22Rv1 (cell line): Measurements from ENCODE around the gene PDGFD.

Source experiments
- H3K27ac ChIP-seq: fragments of 450-650 bp; 2 replicates; pipeline ENCODE4 v1.5.1; 2017
- CTCF ChIP-seq: fragments of 450-650 bp; IDR thresholded peaks from 2 replicates; pipeline ENCODE4 v1.5.1; 2017; ENCODE audit warnings: mild to moderate bottlenecking
- ZFX ChIP-seq: fragments of 450-650 bp; IDR thresholded peaks from 2 replicates; pipeline ENCODE4 v1.6.1; 2017; ENCODE audit warnings: antibody characterized with exemption, borderline replicate concordance

The PDGFD gene

GRCh38 chr11:104164028-104164520, at the start of gene PDGFD:
TSS of gene PDGFD (minus strand) at chr11:104164147.
- H3K27ac ChIP-seq, result no peak within 1 kb of the TSS

DNA sequence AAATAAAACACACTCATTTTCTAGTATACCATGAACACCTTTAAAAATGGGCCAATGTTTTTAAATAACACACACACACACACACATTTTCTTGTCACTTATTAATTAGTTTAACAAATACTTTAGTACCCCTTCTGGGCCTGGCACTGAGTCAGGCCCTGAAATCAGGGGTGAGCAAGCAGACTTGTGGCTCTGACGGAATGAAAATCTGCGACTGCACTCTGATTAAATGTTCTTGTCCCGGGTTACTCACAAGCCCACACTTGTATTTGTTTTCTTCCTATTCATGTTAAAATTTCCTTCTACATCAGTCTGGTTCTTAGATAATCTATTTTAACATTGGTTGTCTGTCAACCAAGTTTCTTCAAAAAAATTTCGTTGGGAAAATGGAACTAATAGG, 43.0 kb upstream of the PDGFD start:
- H3K27ac ChIP-seq, result no peak overlapping the region

More at GRCh38 chr11:104164028-104164520, at the start of gene PDGFD:
- TF ChIP-seq CTCF, result no peak; the same call in 1 of the 2 replicates
- no peak for TF ChIP-seq ZFX

GRCh38 chr11:104205838-104206237, 41.9 kb upstream of the PDGFD start:
- H3K27ac ChIP-seq, result no peak overlapping the region
- TF ChIP-seq CTCF (no peak), ZFX (no peak)

More for the DNA sequence above, 43.0 kb upstream of the PDGFD start:
- TF ChIP-seq ZFX, result no peak
- no peak for TF ChIP-seq CTCF

DNA sequence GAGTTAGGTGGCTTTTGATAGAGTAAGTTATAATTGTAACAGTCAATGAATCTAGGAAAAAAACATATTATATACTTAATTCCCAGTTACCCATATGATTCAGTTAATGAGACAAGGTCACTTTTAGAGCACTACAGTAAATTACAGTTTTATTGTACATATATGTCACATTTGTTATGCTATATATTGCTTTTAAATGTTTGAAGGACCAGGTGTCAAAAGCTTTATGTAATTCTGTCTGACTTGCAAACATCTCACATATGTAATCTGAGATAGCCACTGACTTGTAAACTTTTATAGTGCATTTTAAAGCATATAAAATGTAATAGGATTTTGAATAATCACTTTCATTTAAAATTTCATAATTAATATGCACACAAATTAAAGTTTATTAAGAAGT, 36.7 kb upstream of the PDGFD start:
- TF ChIP-seq ZFX (no peak), CTCF (no peak)
- H3K27ac ChIP-seq, result no peak overlapping the region

DNA sequence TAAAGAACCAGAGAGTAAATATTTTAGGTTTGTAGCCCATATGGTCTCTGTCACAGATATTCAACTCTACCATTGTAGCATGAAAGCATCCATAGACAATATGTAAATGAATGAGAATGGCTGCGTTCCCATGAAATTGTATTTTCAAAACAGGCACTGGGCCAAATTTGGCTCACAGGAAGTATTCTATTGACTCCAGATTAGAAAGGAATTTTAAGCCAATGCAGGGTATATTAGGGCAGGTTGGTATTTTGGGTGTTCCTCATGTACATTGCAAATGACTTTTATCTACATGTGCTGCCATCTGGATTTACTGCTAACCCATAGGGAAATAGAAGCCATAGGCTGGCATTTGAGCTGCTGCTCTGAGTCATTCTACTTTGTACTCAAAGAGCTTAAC, 35.1 kb upstream of the PDGFD start:
- no peak for TF ChIP-seq CTCF
- TF ChIP-seq ZFX, result no peak
- H3K27ac ChIP-seq, result no peak overlapping the region

- no peak overlapping the region for H3K27ac ChIP-seq
- TF ChIP-seq CTCF (no peak), ZFX (no peak)
Measured at GRCh38 chr11:104198576-104198975, 34.6 kb upstream of the PDGFD start.

- H3K27ac ChIP-seq, result no peak overlapping the region
- TF ChIP-seq CTCF (no peak), ZFX (no peak)
Measured at GRCh38 chr11:104191124-104191523, 27.2 kb upstream of the PDGFD start.
